K562 (cell line): ENCODE measurements around the gene TRMU. TPM values are rescaled to one million over a fixed set of nuclear protein-coding genes. Genes with fewer than 3 reads are reported as not detected.

Source experiments
- ATAC-seq: fragments of 200-7000 bp; cut with Tn5 transposase; 3 replicates; pipeline ENCODE4 v1.9.1; 2020; ENCODE audit warnings: moderate library complexity
- BruUV-seq: library from RNA; stranded (reverse); fragments of 400-500 nt; replicated peaks from 2 replicates; lab custom pipeline; 2021; lab: Mats Ljungman, UMichigan
- CTCF ChIA-PET: fragments of 300-600 bp; formaldehyde crosslinking; extraction: SDS; loops from one replicate; lab custom pipeline; 2021; ENCODE audit warnings: low intra/inter-chr PET ratio; lab: Yijun Ruan, JAX
- POLR2A ChIA-PET: fragments of 300-600, 350-650 bp; sonication (Branson Sonifier 250); formaldehyde crosslinking; extraction: SDS; loops from one replicate; lab custom pipeline; 2021; ENCODE audit warnings: antibody characterized with exemption, inconsistent platforms; lab: Yijun Ruan, JAX
- DNase-seq, 4 experiments: peaks; one replicate each; pipeline versions ENCODE4 v3.0.0 to v3.0.0-alpha.2; 2011 to 2018; ENCODE audit warnings: low spot score in 3 of 4, mixed read lengths in 3 of 4; ENCODE audit errors: extremely low read depth in 1 of 4
- FAIRE-seq: peaks from 2 replicates; lab custom pipeline; 2011; peaks lifted over from hg19 to GRCh38; lab: Jason Lieb, UNC
- H2AFZ ChIP-seq: 2 replicates; pipeline ENCODE4 v1.6.0; 2011; ENCODE audit warnings: low read depth, low read length, control low read depth, inconsistent platforms
- H3K27ac ChIP-seq: fragments of 200-600 bp; 3 replicates; pipeline ENCODE4 v1.8.0; 2011; ENCODE audit warnings: low read depth, mild to moderate bottlenecking, control low read depth, inconsistent platforms, low read length, moderate library complexity, mixed read lengths; ENCODE audit errors: extremely low read depth
- H3K27me3 ChIP-seq, 2 experiments: fragments of 300-600 bp in 1 of 2; 2 replicates in 1 of 2; 3 replicates in 1 of 2; pipeline versions ENCODE4 v1.6.0 to v1.8.0; 2011; ENCODE audit warnings: inconsistent platforms in 2 of 2, low read length in 2 of 2, mild to moderate bottlenecking in 1 of 2, mixed read lengths in 1 of 2, moderate library complexity in 1 of 2; ENCODE audit not compliant: control insufficient read depth in 2 of 2, insufficient read depth in 2 of 2
- H3K36me3 ChIP-seq: fragments of 300-600 bp; 3 replicates; pipeline ENCODE4 v1.8.0; 2011; ENCODE audit warnings: mild to moderate bottlenecking, low read length, inconsistent platforms; ENCODE audit not compliant: control insufficient read depth, insufficient read depth
- H3K4me1 ChIP-seq, 2 experiments: fragments of 200-600 bp in 1 of 2; replicated peaks in 1 of 2; 2 replicates in 1 of 2; 3 replicates in 1 of 2; pipeline versions ENCODE4 v1.5.1 to v1.8.0; 2011; ENCODE audit warnings: inconsistent platforms in 2 of 2, low read length in 2 of 2, mild to moderate bottlenecking in 1 of 2, mixed read lengths in 1 of 2, moderate library complexity in 1 of 2; ENCODE audit not compliant: control insufficient read depth in 2 of 2, insufficient read depth in 2 of 2
- H3K4me2 ChIP-seq: 2 replicates; pipeline ENCODE4 v1.6.1; 2011; ENCODE audit warnings: low read length, control low read depth, inconsistent platforms, mixed read lengths; ENCODE audit not compliant: insufficient read depth
- H3K4me3 ChIP-seq: fragments of 200-600 bp; sonication (generic), shearing (Covaris generic); 2 replicates; pipeline ENCODE4 v1.5.1; 2016; ENCODE audit warnings: control low read depth, inconsistent platforms
- H3K79me2 ChIP-seq: fragments of 200-600 bp; 3 replicates; pipeline ENCODE4 v1.8.0; 2011; ENCODE audit warnings: low read length, inconsistent platforms; ENCODE audit not compliant: control insufficient read depth, insufficient read depth
- H3K9ac ChIP-seq, 2 experiments: 2 replicates each; pipeline versions ENCODE4 v1.6.0 to v1.6.1; 2011; ENCODE audit warnings: low read depth in 2 of 2, low read length in 2 of 2, control low read depth in 1 of 2, inconsistent platforms in 1 of 2, mild to moderate bottlenecking in 1 of 2, mixed read lengths in 1 of 2; ENCODE audit not compliant: insufficient read depth in 1 of 2
- H3K9me1 ChIP-seq: one replicate; pipeline ENCODE4 v1.6.0; 2011; ENCODE audit warnings: inconsistent platforms, mild to moderate bottlenecking, low read length, moderate library complexity; ENCODE audit not compliant: control insufficient read depth, insufficient read depth
- H3K9me3 ChIP-seq: replicated peaks from 2 replicates; pipeline ENCODE4 v1.5.1; 2011; ENCODE audit warnings: low read depth, low read length, inconsistent platforms; ENCODE audit not compliant: control insufficient read depth, insufficient read depth
- H4K20me1 ChIP-seq: replicated peaks from 2 replicates; pipeline ENCODE4 v1.6.1; 2011; ENCODE audit warnings: low read length, inconsistent platforms, mixed read lengths; ENCODE audit not compliant: control insufficient read depth, insufficient read depth
- AFF1 ChIP-seq, 2 experiments: fragments of 450-650 bp; IDR thresholded peaks; 2 replicates each; pipeline ENCODE4 v1.6.1; 2018; ENCODE audit warnings: mild to moderate bottlenecking in 2 of 2, low read depth in 1 of 2; ENCODE audit not compliant: partially characterized antibody in 2 of 2
- ATF7 ChIP-seq: fragments of 450-650 bp; IDR thresholded peaks from 2 replicates; pipeline ENCODE4 v1.7.1; 2014; ENCODE audit warnings: mild to moderate bottlenecking, moderate library complexity
- DLX4 ChIP-seq: fragments of 250-450 bp; sonication (Bioruptor Pico); IDR thresholded peaks from 2 replicates; pipeline ENCODE4 v1.6.1; 2021; ENCODE audit warnings: mild to moderate bottlenecking
- HMG20B ChIP-seq: fragments of 250-450 bp; sonication (Bioruptor Pico); IDR thresholded peaks from 2 replicates; pipeline ENCODE4 v1.5.0; 2021; ENCODE audit warnings: mild to moderate bottlenecking
- KDM4B ChIP-seq, 2 experiments: fragments of 450-650 bp in 1 of 2; sonication (generic) in 1 of 2; IDR thresholded peaks; 2 replicates each; pipeline ENCODE4 v1.6.1; 2016 to 2017; ENCODE audit warnings: borderline replicate concordance in 2 of 2, antibody characterized with exemption in 1 of 2, low read depth in 1 of 2, mild to moderate bottlenecking in 1 of 2
- RBFOX2 ChIP-seq: fragments of 200-400 bp; formaldehyde crosslinking; IDR thresholded peaks from 2 replicates; pipeline ENCODE4 v1.6.1; 2017; ENCODE audit warnings: low read depth, mild to moderate bottlenecking, low read length, moderate library complexity
- RBM15 ChIP-seq: fragments of 200-400 bp; formaldehyde crosslinking; IDR thresholded peaks from 2 replicates; pipeline ENCODE4 v1.6.1; 2018; ENCODE audit warnings: mild to moderate bottlenecking, low read length, moderate library complexity; ENCODE audit not compliant: insufficient read depth
- RBM34 ChIP-seq: fragments of 200-400 bp; formaldehyde crosslinking; IDR thresholded peaks from 2 replicates; pipeline ENCODE4 v1.6.1; 2018; ENCODE audit warnings: low read length, borderline replicate concordance; ENCODE audit not compliant: insufficient read depth
- TOE1 ChIP-seq, 2 experiments: fragments of 450-650 bp in 1 of 2; sonication (generic) in 1 of 2; formaldehyde crosslinking in 1 of 2; IDR thresholded peaks; 2 replicates each; pipeline versions ENCODE4 v1.7.1 to v1.8.0; 2016 to 2022; ENCODE audit warnings: borderline replicate concordance in 2 of 2, mild to moderate bottlenecking in 2 of 2, antibody characterized with exemption in 1 of 2, inconsistent platforms in 1 of 2, low read depth in 1 of 2, missing genetic modification reagents in 1 of 2, moderate library complexity in 1 of 2
- WGBS: fragments of 100-300 bp; shearing (Covaris generic); methylation state at CpG from one replicate; pipeline ENCODE4 v1.1.6; 2016; ENCODE audit warnings: low coverage, mixed read lengths; ENCODE audit not compliant: insufficient coverage; ENCODE audit errors: missing lambda C conversion rate; 5-methylcytosine and 5-hydroxymethylcytosine counted together
- in situ Hi-C: fragments of 300-500 bp; cut with MboI; formaldehyde crosslinking; loops from 4 replicates; pipeline ENCODE4 v1.15.0; 2018; ENCODE audit warnings: inconsistent platforms, mixed read lengths
- intact Hi-C: fragments of 100-400 bp; cut with micrococcal nuclease; formaldehyde crosslinking; loops from 2 replicates; pipeline ENCODE4 v1.14.2; 2022
- polyA plus RNA-seq, 8 experiments: library from polyadenylated mRNA; depleted of rRNA in 4 of 8; stranded (reverse) in 5 of 8; unstranded in 3 of 8; fragments of >200 nt; fragmentation: Nextera tagmentation in 2 of 8; fragmentation: Illumina TruSeq in 1 of 8; extraction: Ambion mirVana in 2 of 8; extraction: Trizol in 1 of 8; gene quantifications; 2 replicates each; pipeline versions ENCODE4 v1.2.1 to v1.2.3, GENCODE V29; 2011 to 2014; ENCODE audit warnings: inconsistent platforms in 1 of 8, missing spikeins in 1 of 8
- total RNA-seq, 7 experiments: library from RNA; depleted of rRNA in 6 of 7; stranded (reverse); fragments of >200 nt in 6 of 7; fragmentation: Illumina TruSeq in 2 of 7; extraction: Trizol in 2 of 7; gene quantifications; 2 replicates each; pipeline versions ENCODE4 v1.2.1 to v1.2.3, GENCODE V29; 2011 to 2021; ENCODE audit warnings: low replicate concordance in 1 of 7

The TRMU gene
- total and polyA plus RNA-seq, 9 of the 15 experiments (the other 6 are each of a cell fraction or from before 2014, with no cell fraction given) = 2.3 to 49.9 (median 35.3) TPM

- POLR2A ChIA-PET = interaction anchor here (0.9 to 1.2 kb wide), 2 partner anchors 76 to 403 kb away, joined by 4 read pairs; no protein-coding TSS in a partner anchor
- H3K36me3 ChIP-seq = peaks cover 30% of the 10 kb centered on the region; the same call in 2 of the 3 replicates
These were observed 22.4 kb downstream of the TRMU start for GRCh38 chr22:46357711-46358520.

GRCh38 chr22:46358766-46359165 is 23.3 kb downstream of the TRMU start:
- CTCF ChIA-PET = no interaction called here
- FAIRE-seq = no peak
- intact Hi-C loops = no loop called here
- no peak for TF ChIP-seq DLX4
- no peak for TF ChIP-seq HMG20B
- TF ChIP-seq RBM15 = no peak
- no peak for TF ChIP-seq AFF1 (IDR thresholded peaks at IDR 0.05; ENCODE audit: low read depth in 1 of 2, partially characterized antibody in 2 of 2)
- no peak for TF ChIP-seq KDM4B (IDR thresholded peaks at IDR 0.05; ENCODE audit: borderline replicate concordance in 2 of 2, low read depth in 1 of 2)
- no peak for TF ChIP-seq RBM34
- no peak for TF ChIP-seq ATF7

More at GRCh38 chr22:46357711-46358520, 22.4 kb downstream of the TRMU start:
- Histone ChIP-seq H4K20me1 (peaks cover 3% of the 10 kb centered on the region; the same call in 1 of the 2 replicates), H3K9ac (no peak overlapping the region), H3K9me1 (no peaks in the 10 kb centered on the region), H3K9me3 (no peaks in the 10 kb centered on the region), H3K79me2 (no peaks in the 10 kb centered on the region), H3K4me2 (no peak overlapping the region), H3K27ac (no peak overlapping the region), H3K27me3 (peaks cover 5 to 13% of the 10 kb centered on the region in 2 experiments; a peak in 4 of 5 replicates), H3K4me1 (peaks cover 0 to 7% of the 10 kb centered on the region in 2 experiments; a peak in 2 of 5 replicates), H3K4me3 (no peak overlapping the region), H2AFZ (no peak overlapping the region)
- intact Hi-C loops = no loop called here
- CTCF ChIA-PET = no interaction called here
- DNase-seq (no peak), FAIRE-seq (no peak), ATAC-seq (no peak)
- BruUV-seq = no TSS peak
- in situ Hi-C loops = no loop called here
- TF ChIP-seq RBFOX2 (0 out of 2 replicates have a peak, but pooled peaks have one; percentile 22), TOE1 (IDR thresholded peaks at IDR 0.05; ENCODE audit: borderline replicate concordance) (no peak), TOE1 (CRISPR knock-in tag; IDR thresholded peaks at IDR 0.05; ENCODE audit: borderline replicate concordance, low read depth) (no peak)
- WGBS = 89% methylated on average over 8 of the region's 19 CpGs

More at GRCh38 chr22:46358766-46359165, 23.3 kb downstream of the TRMU start:
- no peak overlapping the region for H2AFZ ChIP-seq
- peaks cover 0 to 9% of the 10 kb centered on the region in 2 experiments; a peak in 2 of 5 replicates for H3K4me1 ChIP-seq
- H3K4me2 ChIP-seq = no peak overlapping the region
- no peak overlapping the region for H3K27ac ChIP-seq
- no peaks in the 10 kb centered on the region for H3K9me3 ChIP-seq
- WGBS = 83% methylated on average over 3 of the region's 6 CpGs
- peaks cover 21% of the 10 kb centered on the region; the same call in 1 of the 3 replicates for H3K36me3 ChIP-seq
- H3K79me2 ChIP-seq = no peaks in the 10 kb centered on the region
- no peak for DNase-seq
- BruUV-seq = no TSS peak
- POLR2A ChIA-PET = interaction anchor here (0.9 to 1.2 kb wide), 3 partner anchors 75 to 402 kb away, joined by 3 to 4 read pairs (median 4); no protein-coding TSS in a partner anchor
- H4K20me1 ChIP-seq = 0 out of 2 replicates have a peak, but pooled peaks cover under 1% of the 10 kb centered on the region
- peaks cover 5 to 20% of the 10 kb centered on the region in 2 experiments; a peak in 4 of 5 replicates for H3K27me3 ChIP-seq
- ATAC-seq = no peak
- in situ Hi-C loops = no loop called here
- H3K4me3 ChIP-seq = no peak overlapping the region
- no peaks in the 10 kb centered on the region for H3K9me1 ChIP-seq
- no peak overlapping the region for H3K9ac ChIP-seq
